ENCODE data around the gene BRPF1. TPM values are rescaled to one million over a fixed set of nuclear protein-coding genes. Genes with fewer than 3 reads are reported as not detected.

The BRPF1 gene
- total and polyA plus RNA-seq, 2 donors (not counting 1 experiment from before 2014, with no cell fraction given) = 24.4 to 36.5 TPM

DNA sequence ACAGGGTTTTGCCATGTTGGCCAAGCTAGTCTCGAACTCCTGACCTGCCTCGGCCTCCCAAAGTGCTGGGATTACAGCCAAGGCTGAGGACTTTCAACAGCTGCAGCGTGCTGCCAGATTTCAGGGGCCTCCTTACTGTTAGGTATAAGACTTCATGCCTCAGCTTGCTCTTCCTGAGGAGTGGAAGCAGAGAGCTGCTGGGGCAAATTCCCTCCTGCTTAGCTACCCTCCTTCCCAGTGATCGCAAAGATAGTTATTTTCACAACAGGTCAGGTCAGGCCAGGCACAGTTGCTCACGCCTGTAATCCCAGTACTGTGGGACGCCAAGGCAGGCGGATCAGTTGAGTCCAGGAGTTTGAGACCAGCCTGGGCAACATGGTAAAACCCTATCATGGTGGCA, 30.5 kb upstream of the BRPF1 start:
- Histone ChIP-seq H4K20me1 (ENCODE audit: control insufficient read depth, insufficient read depth, low read length, poor library complexity, severe bottlenecking) (peaks cover 53% of the 10 kb centered on the region), H3K9me3 (ENCODE audit: control extremely low read depth in 1 of 3, control insufficient read depth in 2 of 3, insufficient read depth in 1 of 3, low read length in 2 of 3) (peaks cover 0 to 10% (median 0%) of the 10 kb centered on the region in 3 donors), H3K9ac (ENCODE audit: low read length) (no peak overlapping the region), H3K36me3 (replicated peaks in 1 of 2; ENCODE audit: control extremely low read depth in 1 of 2, control insufficient read depth in 1 of 2, extremely low read depth in 1 of 2, insufficient read depth in 2 of 2, low read length in 1 of 2) (peaks cover 2 to 61% of the 10 kb centered on the region in 2 experiments), H2AFZ (ENCODE audit: insufficient read depth, low read depth, low read length, poor library complexity, severe bottlenecking) (no peak overlapping the region), H3K79me2 (ENCODE audit: control insufficient read depth, insufficient read depth, low read length) (no peaks in the 10 kb centered on the region), H3K4me3 (ENCODE audit: control extremely low read depth in 1 of 5, extremely low read depth in 1 of 5, insufficient read depth in 1 of 5, low read depth in 2 of 5, low read length in 4 of 5) (no peak overlapping the region), H3K27ac (ENCODE audit: low read length in 2 of 2) (no peak overlapping the region), H3K4me2 (replicated peaks; ENCODE audit: low read depth, low read length, poor library complexity, severe bottlenecking) (no peak overlapping the region), H3K4me1 (ENCODE audit: control insufficient read depth in 2 of 2, insufficient read depth in 2 of 2, low read length in 2 of 2) (peaks cover 17 to 18% of the 10 kb centered on the region in 2 donors), H3K27me3 (replicated peaks in 1 of 4; ENCODE audit: control extremely low read depth in 1 of 4, control insufficient read depth in 3 of 4, insufficient read depth in 4 of 4, low read length in 3 of 4) (peaks cover 0 to 17% (median 6%) of the 10 kb centered on the region in 4 experiments)
- no peak for TF ChIP-seq EZH2 (IDR thresholded peaks at IDR 0.05; ENCODE audit: borderline replicate concordance, insufficient read depth, low read depth, low read length, poor library complexity, severe bottlenecking)
- TF ChIP-seq, protein P1, sequence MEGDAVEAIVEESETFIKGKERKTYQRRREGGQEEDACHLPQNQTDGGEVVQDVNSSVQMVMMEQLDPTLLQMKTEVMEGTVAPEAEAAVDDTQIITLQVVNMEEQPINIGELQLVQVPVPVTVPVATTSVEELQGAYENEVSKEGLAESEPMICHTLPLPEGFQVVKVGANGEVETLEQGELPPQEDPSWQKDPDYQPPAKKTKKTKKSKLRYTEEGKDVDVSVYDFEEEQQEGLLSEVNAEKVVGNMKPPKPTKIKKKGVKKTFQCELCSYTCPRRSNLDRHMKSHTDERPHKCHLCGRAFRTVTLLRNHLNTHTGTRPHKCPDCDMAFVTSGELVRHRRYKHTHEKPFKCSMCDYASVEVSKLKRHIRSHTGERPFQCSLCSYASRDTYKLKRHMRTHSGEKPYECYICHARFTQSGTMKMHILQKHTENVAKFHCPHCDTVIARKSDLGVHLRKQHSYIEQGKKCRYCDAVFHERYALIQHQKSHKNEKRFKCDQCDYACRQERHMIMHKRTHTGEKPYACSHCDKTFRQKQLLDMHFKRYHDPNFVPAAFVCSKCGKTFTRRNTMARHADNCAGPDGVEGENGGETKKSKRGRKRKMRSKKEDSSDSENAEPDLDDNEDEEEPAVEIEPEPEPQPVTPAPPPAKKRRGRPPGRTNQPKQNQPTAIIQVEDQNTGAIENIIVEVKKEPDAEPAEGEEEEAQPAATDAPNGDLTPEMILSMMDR (IDR thresholded peaks at IDR 0.05) = no peak
- peaks cover 18% of the 10 kb centered on the region for H3K4me1 Mint-ChIP-seq
- CTCF ChIA-PET = no interaction called here
- peaks cover 12% of the 10 kb centered on the region for H3K27me3 Mint-ChIP-seq
- POLR2A ChIA-PET = no interaction called here
- intact Hi-C loops (cut with micrococcal nuclease) = no loop called here
- DNase-seq (no peak), ATAC-seq (ENCODE audit: low read depth) (no peak)
- no peaks in the 10 kb centered on the region for H3K9me3 Mint-ChIP-seq (ENCODE audit: insufficient read depth)
- H3K27ac Mint-ChIP-seq = no peak overlapping the region
- WGBS (ENCODE audit: insufficient coverage) = 97% methylated on average over 6 of the region's 7 CpGs
- H3K4me3 Mint-ChIP-seq = no peak overlapping the region

DNA sequence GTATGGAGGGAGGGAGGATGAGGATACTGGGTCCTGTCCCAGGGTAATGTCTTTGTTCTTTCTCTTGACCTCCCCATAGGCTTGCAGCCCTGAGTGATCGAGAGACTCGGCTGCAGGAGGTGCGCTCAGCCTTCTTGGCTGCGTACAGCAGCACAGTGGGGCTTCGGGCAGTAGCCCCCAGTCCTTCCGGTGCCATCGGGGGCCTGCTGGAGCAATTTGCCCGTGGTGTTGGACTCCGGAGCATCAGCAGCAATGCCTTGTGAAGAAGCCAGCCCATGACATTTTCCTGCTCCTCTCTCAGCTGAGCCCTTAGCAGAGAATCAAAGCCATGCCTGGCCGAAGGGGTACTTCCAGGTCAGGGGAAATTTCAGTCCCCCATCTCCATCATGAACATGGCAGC, 29.8 kb upstream of the BRPF1 start:
- Histone ChIP-seq H3K4me2 (replicated peaks; ENCODE audit: low read depth, low read length, poor library complexity, severe bottlenecking) (no peak overlapping the region), H3K27ac (ENCODE audit: low read length in 2 of 2) (no peak overlapping the region), H3K36me3 (replicated peaks in 1 of 2; ENCODE audit: control extremely low read depth in 1 of 2, control insufficient read depth in 1 of 2, extremely low read depth in 1 of 2, insufficient read depth in 2 of 2, low read length in 1 of 2) (peaks cover 1 to 54% of the 10 kb centered on the region in 2 experiments), H4K20me1 (ENCODE audit: control insufficient read depth, insufficient read depth, low read length, poor library complexity, severe bottlenecking) (peaks cover 46% of the 10 kb centered on the region), H2AFZ (ENCODE audit: insufficient read depth, low read depth, low read length, poor library complexity, severe bottlenecking) (no peak overlapping the region), H3K4me3 (ENCODE audit: control extremely low read depth in 1 of 5, extremely low read depth in 1 of 5, insufficient read depth in 1 of 5, low read depth in 2 of 5, low read length in 4 of 5) (no peak overlapping the region), H3K9ac (ENCODE audit: low read length) (no peak overlapping the region), H3K4me1 (ENCODE audit: control insufficient read depth in 2 of 2, insufficient read depth in 2 of 2, low read length in 2 of 2) (peaks cover 17 to 18% of the 10 kb centered on the region in 2 donors), H3K79me2 (ENCODE audit: control insufficient read depth, insufficient read depth, low read length) (no peaks in the 10 kb centered on the region), H3K9me3 (ENCODE audit: control extremely low read depth in 1 of 3, control insufficient read depth in 2 of 3, insufficient read depth in 1 of 3, low read length in 2 of 3) (peaks cover 0 to 10% (median 0%) of the 10 kb centered on the region in 3 donors), H3K27me3 (replicated peaks in 1 of 4; ENCODE audit: control extremely low read depth in 1 of 4, control insufficient read depth in 3 of 4, insufficient read depth in 4 of 4, low read length in 3 of 4) (peaks cover 0 to 22% (median 8%) of the 10 kb centered on the region in 4 experiments)
- ChIA-PET CTCF (no interaction called here), POLR2A (no interaction called here)
- H3K27ac Mint-ChIP-seq = no peak overlapping the region
- intact Hi-C loops (cut with micrococcal nuclease) = no loop called here
- no peaks in the 10 kb centered on the region for H3K9me3 Mint-ChIP-seq (ENCODE audit: insufficient read depth)
- H3K4me3 Mint-ChIP-seq = no peak overlapping the region
- no peak for ATAC-seq (ENCODE audit: low read depth)
- peaks cover 19% of the 10 kb centered on the region for H3K27me3 Mint-ChIP-seq
- peaks cover 18% of the 10 kb centered on the region for H3K4me1 Mint-ChIP-seq
- DNase-seq = no peak
- over 99% methylated on average over 10 of the region's 10 CpGs for WGBS (ENCODE audit: insufficient coverage)
- TF ChIP-seq, protein P1 (IDR thresholded peaks at IDR 0.05) = no peak
